Activated T-helper 2 cell treated with anti-CD3 and anti-CD28 coated beads, Interferon-gamma antibody, Interleukin-2, Interleukin-4, amounts not matched to agents 10 μg/mL and 5 μg/mL and 100 μg/mL, durations not matched to agents 14 hours and 24 hours and 36 hours (primary cell): ENCODE results near the gene KIF26B. TPM values are rescaled to one million over a fixed set of nuclear protein-coding genes. Genes with fewer than 3 reads are reported as not detected.

Experiments
- DNase-seq: peaks from one replicate; pipeline ENCODE4 v3.0.0; 2021; ENCODE audit warnings: low spot score
- H3K27ac Mint-ChIP-seq: one replicate; pipeline ENCODE4 v1.8.0; 2021; ENCODE audit warnings: mixed read lengths
- H3K27me3 Mint-ChIP-seq: one replicate; pipeline ENCODE4 v1.8.0; 2021; ENCODE audit warnings: low read depth, mixed read lengths
- H3K36me3 Mint-ChIP-seq: one replicate; pipeline ENCODE4 v1.8.0; 2021; ENCODE audit warnings: low read depth, mixed read lengths
- H3K4me1 Mint-ChIP-seq: one replicate; pipeline ENCODE4 v1.8.0; 2021; ENCODE audit warnings: low read depth, mixed read lengths
- H3K4me3 Mint-ChIP-seq: one replicate; pipeline ENCODE4 v1.8.0; 2021; ENCODE audit warnings: low read depth, mild to moderate bottlenecking, moderate library complexity, mixed read lengths
- H3K9me3 Mint-ChIP-seq: one replicate; pipeline ENCODE4 v1.8.0; 2021; ENCODE audit warnings: mixed read lengths
- intact Hi-C: fragments of 100-400 bp; cut with micrococcal nuclease; formaldehyde crosslinking; loops from one replicate; pipeline ENCODE4 v1.15.1; 2023
- total RNA-seq: library from RNA; stranded (reverse); gene quantifications from 2 replicates; pipeline ENCODE4 v1.2.3, GENCODE V29; 2022

KIF26B gene
- total RNA-seq, 1 donor from 2014 or later = 0.37 TPM

DNA sequence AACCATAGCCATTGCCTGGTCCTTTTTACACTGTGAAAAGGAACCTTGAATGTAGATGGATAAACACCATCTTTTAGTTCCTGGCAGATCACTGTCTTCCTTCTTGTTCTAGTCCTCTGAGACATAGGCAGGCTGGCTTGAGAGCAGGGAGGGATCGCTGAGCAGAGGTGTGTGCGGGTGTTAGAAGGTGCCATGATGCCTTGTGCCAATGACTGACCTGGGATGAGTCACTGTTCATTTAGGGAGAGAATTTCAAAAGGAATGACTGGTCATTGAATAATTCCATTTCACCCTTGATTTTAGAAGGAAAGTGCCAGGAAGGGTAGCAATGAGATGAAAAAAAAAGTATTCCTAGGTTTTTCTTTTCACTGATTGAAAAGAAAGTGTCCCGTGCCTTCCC, 383.9 kb downstream of the KIF26B start:
- intact Hi-C loops = no loop called here
- Mint-ChIP-seq H3K36me3 (no peaks in the 10 kb centered on the region), H3K4me1 (no peaks in the 10 kb centered on the region), H3K9me3 (no peaks in the 10 kb centered on the region), H3K4me3 (no peak overlapping the region), H3K27ac (no peak overlapping the region), H3K27me3 (no peaks in the 10 kb centered on the region)
- no peak for DNase-seq

DNA sequence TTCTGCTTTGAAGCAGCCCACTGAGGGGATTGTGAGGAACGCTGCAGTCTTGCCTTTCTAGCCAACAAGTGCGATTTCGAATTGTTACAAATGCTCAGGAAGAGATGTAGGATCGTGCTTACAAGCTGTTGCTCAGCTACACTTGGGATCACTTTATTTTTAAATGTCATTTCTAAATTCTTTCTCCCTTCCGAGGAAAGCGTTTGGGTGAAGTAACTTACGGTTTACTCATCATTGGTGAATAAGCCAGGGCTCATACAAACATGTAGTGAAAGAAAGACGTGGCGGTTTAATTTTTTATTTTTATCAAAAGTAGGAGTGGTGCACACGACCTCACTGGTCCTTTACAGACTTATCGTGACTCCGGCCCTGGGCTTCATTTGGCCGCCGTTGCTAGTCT, 386.6 kb downstream of the KIF26B start:
- no peaks in the 10 kb centered on the region for H3K36me3 Mint-ChIP-seq
- no peak overlapping the region for H3K27ac Mint-ChIP-seq
- H3K4me3 Mint-ChIP-seq = no peak overlapping the region
- H3K27me3 Mint-ChIP-seq = no peaks in the 10 kb centered on the region
- intact Hi-C loops = no loop called here
- no peaks in the 10 kb centered on the region for H3K4me1 Mint-ChIP-seq
- DNase-seq = no peak
- no peaks in the 10 kb centered on the region for H3K9me3 Mint-ChIP-seq

DNA sequence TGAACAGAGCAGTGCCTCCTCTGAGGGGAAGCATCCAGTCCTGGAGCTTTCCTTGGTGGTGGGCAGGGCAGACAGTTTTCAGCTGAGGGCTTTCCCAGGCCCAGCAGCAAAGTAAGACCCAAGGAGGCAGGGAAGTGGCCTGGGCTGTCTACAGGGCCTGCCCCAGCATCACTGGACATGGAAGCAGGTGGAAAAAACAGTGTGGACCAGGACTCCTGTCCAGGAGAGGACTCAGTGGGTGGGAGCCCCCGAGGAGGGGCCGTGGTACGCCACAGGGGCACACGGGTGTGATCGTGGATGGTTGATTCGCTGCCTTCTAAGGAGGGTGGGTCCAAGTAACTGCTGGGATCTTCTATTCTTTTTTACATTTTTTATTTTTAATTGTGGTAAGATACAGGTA, 387.6 kb downstream of the KIF26B start:
- no peak for DNase-seq
- intact Hi-C loops = no loop called here
- Mint-ChIP-seq H3K27ac (no peak overlapping the region), H3K4me3 (no peak overlapping the region), H3K4me1 (no peaks in the 10 kb centered on the region), H3K27me3 (no peaks in the 10 kb centered on the region), H3K36me3 (no peaks in the 10 kb centered on the region), H3K9me3 (no peaks in the 10 kb centered on the region)

DNA sequence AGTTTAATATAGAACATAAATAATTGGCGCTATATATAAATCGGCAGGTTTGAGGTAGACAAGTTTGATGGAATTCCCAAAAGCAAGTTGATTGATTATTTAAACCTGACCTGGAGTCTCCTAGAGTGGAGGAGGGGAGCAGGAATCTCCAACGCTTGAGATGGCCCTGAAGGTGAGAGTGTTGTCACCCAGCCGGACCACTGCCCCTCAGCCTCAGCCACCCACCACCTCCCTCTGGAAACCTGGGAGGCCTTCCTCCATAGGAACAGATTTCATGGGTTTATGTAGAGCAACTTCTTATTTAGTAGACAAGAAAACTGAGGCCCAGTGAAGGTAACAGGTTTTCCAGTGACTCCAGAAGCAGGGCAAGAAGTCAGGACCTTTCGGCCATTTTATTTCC, 389.5 kb downstream of the KIF26B start:
- no peak for DNase-seq
- Mint-ChIP-seq H3K9me3 (no peaks in the 10 kb centered on the region), H3K36me3 (no peaks in the 10 kb centered on the region), H3K4me3 (no peak overlapping the region), H3K4me1 (no peaks in the 10 kb centered on the region), H3K27me3 (peaks cover 2% of the 10 kb centered on the region), H3K27ac (no peak overlapping the region)
- intact Hi-C loops = no loop called here

DNA sequence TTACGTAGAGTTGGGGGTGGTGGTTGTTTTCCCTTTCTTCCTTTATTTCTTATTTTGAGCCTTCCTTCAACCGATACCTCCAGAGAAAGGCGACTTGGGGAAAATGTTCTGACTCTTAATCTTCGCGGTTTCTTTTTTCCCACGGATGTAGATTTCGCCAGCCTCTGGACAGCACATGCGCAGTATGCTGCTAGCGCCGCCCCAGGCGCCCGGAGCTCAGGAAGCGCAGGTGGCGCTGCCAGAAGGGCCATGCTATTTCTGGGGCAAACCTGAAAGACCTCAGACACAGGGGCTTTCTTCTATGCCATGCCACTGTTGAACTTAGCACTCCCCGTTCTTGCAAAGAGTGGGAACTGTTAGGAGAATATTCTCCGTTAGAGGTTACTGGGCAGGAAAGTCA, 392.1 kb downstream of the KIF26B start:
- Mint-ChIP-seq H3K4me1 (no peaks in the 10 kb centered on the region), H3K9me3 (no peaks in the 10 kb centered on the region), H3K27me3 (peaks cover 2% of the 10 kb centered on the region), H3K27ac (no peak overlapping the region), H3K36me3 (no peaks in the 10 kb centered on the region), H3K4me3 (no peak overlapping the region)
- intact Hi-C loops = no loop called here
- no peak for DNase-seq

DNA sequence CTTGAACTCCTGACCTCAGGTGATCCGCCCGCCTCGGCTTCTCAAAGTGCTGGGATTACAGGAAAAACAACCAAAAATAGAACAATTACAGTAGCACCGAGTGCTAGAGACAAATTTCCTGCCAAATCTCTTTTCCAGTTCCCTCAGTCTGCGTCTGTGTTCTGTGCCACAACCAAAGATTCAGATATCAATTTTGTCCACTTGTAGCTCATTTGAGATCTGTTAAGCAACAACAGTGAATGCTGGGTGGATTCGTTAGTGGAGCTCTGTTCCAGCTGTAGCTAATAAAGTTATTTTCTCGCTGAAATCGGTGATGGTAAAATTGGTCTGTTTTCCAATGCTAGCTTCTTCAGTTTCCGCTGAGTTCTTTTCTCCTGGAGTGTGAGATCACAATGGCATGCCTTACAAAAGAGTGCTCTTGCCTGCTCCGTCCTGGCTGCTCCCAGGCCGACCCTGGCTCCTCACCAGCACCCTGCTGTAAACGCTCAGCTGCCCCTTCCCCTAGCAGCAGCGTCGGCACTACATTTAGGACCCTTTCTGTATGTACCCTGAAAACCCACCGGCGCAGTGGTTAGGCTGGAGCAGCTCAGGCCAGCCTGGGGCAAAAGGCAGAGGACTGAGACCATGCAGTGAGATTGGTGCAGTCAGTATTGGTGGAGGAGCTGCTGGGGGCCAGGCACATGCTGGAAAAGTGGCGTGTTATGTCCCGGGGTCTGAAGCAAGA, 395.4 kb downstream of the KIF26B start:
- Mint-ChIP-seq H3K9me3 (no peaks in the 10 kb centered on the region), H3K27ac (no peak overlapping the region), H3K36me3 (no peaks in the 10 kb centered on the region), H3K27me3 (peaks cover 2% of the 10 kb centered on the region), H3K4me1 (no peaks in the 10 kb centered on the region), H3K4me3 (no peak overlapping the region)
- intact Hi-C loops = no loop called here
- no peak for DNase-seq

DNA sequence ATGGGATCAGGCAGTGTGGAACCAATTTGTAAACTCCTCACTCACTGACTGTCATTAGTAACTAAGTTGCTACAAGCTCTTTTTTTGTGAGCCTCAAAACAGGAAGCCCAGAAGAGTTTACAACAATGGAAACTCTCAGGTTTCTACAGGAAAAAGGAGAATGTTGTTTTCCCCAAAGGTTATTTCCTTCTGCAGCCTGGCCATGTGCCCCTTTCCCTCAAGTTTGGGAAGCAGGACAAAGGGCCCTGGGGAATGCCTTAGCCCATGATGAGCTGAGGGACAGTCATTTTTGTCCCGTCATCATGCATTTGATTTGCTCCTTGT, 395.9 kb downstream of the KIF26B start:
- H3K4me1 Mint-ChIP-seq = no peaks in the 10 kb centered on the region
- H3K4me3 Mint-ChIP-seq = no peak overlapping the region

DNA sequence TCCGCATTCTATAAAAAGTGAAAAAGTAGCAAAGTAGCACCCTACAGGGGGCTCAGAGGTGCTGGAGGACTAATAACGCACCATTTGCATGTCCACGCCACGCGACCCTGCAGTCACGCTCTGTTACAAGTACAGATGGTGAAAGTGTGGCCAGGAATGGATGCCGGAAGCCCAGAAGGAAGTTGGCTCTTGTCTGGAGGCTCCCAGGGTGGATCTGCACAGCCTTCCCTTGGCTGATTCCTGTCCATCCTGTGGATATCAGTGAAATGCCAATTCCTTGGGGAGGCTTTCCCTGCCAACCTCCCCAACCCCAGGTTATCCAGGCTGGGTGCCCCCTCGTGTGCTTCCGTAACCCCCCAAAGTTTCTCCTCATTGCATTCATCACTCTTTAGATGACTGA, 396.8 kb downstream of the KIF26B start:
- H3K4me3 Mint-ChIP-seq = no peak overlapping the region
- DNase-seq = no peak
- H3K4me1 Mint-ChIP-seq = no peaks in the 10 kb centered on the region
- no peaks in the 10 kb centered on the region for H3K9me3 Mint-ChIP-seq
- peaks cover 2% of the 10 kb centered on the region for H3K27me3 Mint-ChIP-seq
- no peak overlapping the region for H3K27ac Mint-ChIP-seq
- H3K36me3 Mint-ChIP-seq = no peaks in the 10 kb centered on the region
- intact Hi-C loops = no loop called here

More for the DNA sequence above, 395.9 kb downstream of the KIF26B start:
- H3K27me3 Mint-ChIP-seq = peaks cover 2% of the 10 kb centered on the region
- intact Hi-C loops = no loop called here
- H3K9me3 Mint-ChIP-seq = no peaks in the 10 kb centered on the region
- no peak for DNase-seq
- no peak overlapping the region for H3K27ac Mint-ChIP-seq
- H3K36me3 Mint-ChIP-seq = no peaks in the 10 kb centered on the region

DNA sequence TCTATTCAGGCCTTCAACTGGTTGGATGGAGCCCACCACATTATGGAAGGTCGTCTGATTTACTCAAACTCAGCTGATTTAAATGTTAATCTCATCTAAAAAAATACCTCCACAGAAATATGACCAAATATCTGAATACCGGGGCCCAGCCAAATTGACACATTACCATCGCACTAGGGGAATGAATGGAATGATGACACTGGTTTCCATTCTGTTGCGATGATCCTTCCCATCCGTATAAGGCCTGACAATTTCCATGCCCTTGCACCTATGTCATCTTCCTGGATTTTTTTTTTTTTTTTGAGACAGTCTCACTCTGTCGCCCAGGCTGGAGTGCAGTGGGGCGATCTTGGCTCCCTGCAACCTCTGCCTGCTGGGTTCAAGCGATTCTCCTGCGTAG, 397.5 kb downstream of the KIF26B start:
- no peak overlapping the region for H3K27ac Mint-ChIP-seq
- H3K27me3 Mint-ChIP-seq = peaks cover 2% of the 10 kb centered on the region
- no peaks in the 10 kb centered on the region for H3K9me3 Mint-ChIP-seq
- H3K4me1 Mint-ChIP-seq = no peaks in the 10 kb centered on the region
- intact Hi-C loops = no loop called here
- H3K4me3 Mint-ChIP-seq = no peak overlapping the region
- H3K36me3 Mint-ChIP-seq = no peaks in the 10 kb centered on the region
- DNase-seq = no peak

DNA sequence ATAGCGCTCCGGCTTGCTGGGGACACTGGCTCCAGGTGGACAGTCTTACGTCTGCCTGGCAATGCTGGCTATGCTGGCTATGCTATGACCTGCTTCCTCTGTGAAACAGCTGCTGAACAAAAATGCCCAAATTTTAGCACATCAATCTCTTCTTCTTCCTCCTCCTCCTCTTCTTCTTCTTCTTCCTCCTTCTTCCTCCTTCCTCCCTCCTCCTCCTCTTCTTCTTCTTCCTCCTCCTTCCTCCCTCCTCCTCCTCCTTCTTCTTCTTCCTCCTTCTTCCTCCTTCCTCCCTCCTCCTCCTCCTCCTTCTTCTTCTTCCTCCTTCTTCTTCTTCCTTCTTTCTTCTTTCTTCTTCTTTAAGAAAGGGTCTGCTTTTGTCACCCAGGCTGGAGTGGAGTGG, 401.3 kb downstream of the KIF26B start:
- H3K4me3 Mint-ChIP-seq = no peak overlapping the region
- intact Hi-C loops = no loop called here
- H3K27ac Mint-ChIP-seq = no peak overlapping the region
- H3K9me3 Mint-ChIP-seq = no peaks in the 10 kb centered on the region
- no peaks in the 10 kb centered on the region for H3K27me3 Mint-ChIP-seq
- no peak for DNase-seq
- H3K4me1 Mint-ChIP-seq = no peaks in the 10 kb centered on the region
- no peaks in the 10 kb centered on the region for H3K36me3 Mint-ChIP-seq

DNA sequence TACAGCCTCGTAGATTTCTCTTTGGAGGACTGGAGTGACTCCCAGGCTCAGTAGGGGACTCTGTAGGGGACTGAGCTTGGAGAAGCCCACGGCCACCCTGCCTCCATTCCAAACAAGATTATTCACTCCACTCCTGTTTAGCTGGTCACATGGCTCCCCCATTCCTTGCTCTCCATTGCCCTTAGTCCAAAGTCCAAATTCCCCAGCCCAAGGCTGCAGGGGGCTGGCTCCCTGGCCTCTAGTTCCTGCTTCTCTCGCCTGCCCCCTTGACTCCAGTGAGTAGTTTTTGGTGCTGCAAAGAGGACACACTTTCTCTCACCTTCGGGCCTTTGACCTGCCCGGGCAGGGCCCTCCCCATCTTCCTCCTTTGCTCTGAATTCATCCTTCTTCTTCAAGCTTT, 403.3 kb downstream of the KIF26B start:
- no peaks in the 10 kb centered on the region for H3K9me3 Mint-ChIP-seq
- H3K4me3 Mint-ChIP-seq = no peak overlapping the region
- intact Hi-C loops = no loop called here
- no peak overlapping the region for H3K27ac Mint-ChIP-seq
- H3K36me3 Mint-ChIP-seq = no peaks in the 10 kb centered on the region
- H3K27me3 Mint-ChIP-seq = no peaks in the 10 kb centered on the region
- no peaks in the 10 kb centered on the region for H3K4me1 Mint-ChIP-seq
- DNase-seq = no peak

DNA sequence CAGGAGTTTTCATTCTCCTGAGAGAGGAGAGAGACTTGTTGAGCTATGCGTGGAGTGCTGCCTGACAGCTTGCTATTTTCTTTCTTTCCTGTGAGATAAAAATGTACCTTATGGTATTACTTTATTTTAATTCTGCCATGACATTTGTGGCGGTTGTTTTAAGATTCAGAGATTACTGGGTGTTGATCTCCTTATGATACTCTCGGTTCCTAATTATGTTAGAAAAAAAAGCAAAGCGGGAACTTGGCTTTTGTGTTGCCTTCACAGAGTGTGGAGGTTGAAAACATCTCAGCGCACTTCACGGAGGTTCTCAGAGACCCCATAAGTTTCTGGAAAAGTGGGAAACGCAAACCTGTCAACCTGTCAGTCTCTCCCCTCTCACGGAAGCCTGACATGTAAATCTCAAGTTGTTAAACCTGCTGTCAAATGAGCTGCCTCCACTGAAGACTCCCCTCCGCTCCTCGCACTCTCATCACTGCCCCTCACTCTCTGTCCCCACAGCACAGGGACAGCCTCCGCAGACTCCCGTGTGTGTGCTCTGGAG, 405.6 kb downstream of the KIF26B start:
- intact Hi-C loops = no loop called here
- Mint-ChIP-seq H3K36me3 (no peaks in the 10 kb centered on the region), H3K4me1 (no peaks in the 10 kb centered on the region), H3K27ac (no peak overlapping the region), H3K4me3 (no peak overlapping the region), H3K27me3 (no peaks in the 10 kb centered on the region), H3K9me3 (no peaks in the 10 kb centered on the region)
- no peak for DNase-seq

DNA sequence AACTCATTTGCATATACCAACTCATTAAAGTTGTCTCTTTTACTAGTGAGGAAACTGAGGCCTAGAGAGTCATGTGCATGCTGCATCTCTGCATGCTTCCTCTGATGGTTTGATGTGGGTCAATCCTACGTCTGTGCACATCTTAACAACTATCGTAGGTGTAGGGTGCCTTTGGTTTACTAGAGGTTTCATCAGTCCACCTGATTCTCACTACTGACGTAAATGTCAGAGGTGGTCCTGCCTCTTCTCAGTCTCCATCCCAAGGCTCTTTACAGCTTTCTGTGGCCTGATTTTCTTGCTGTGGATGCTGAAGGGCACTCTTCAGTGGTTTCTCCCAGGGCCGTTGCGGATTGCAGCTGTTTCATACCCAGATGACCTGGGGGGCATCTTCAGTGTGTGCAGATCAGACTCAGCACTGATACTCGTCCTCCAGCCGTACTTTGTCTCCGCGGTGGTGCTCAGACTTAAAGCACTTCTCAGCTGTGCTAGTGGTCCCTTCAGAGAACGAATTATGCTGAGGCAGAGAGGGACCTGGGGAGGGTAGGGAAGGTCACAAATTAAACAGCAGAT, 407.0 kb downstream of the KIF26B start:
- no peak overlapping the region for H3K4me3 Mint-ChIP-seq
- H3K27me3 Mint-ChIP-seq = no peaks in the 10 kb centered on the region
- no peak overlapping the region for H3K27ac Mint-ChIP-seq
- H3K36me3 Mint-ChIP-seq = no peaks in the 10 kb centered on the region
- intact Hi-C loops = no loop called here
- no peaks in the 10 kb centered on the region for H3K9me3 Mint-ChIP-seq
- no peak for DNase-seq
- H3K4me1 Mint-ChIP-seq = no peaks in the 10 kb centered on the region
